Heart left ventricle (tissue), 13 donors: ENCODE measurements around the gene ZBTB18.

Experiments used
- CTCF ChIP-seq, 12 donors: fragments of 200-600 bp; sonication (generic) in 4 of 12; IDR thresholded peaks; one replicate each; pipeline versions ENCODE4 v1.5.0 to v1.8.0; 2018 to 2022; ENCODE audit warnings: antibody characterized with exemption in 12 of 12, mild to moderate bottlenecking in 5 of 12
- POLR2A ChIP-seq, 2 donors: fragments of 450-650 bp; IDR thresholded peaks; one replicate each; pipeline ENCODE4 v1.6.1; 2017; ENCODE audit warnings: antibody characterized with exemption in 2 of 2, mild to moderate bottlenecking in 2 of 2, moderate library complexity in 2 of 2
- donor health status: ischemic (EF 13 %, LVEDD 7.1; RV severe dilation, severe dysfunction).
- donor health status: DM: no; HTN: yes; CAD: no.
- donor health status: DM: no; HTN: no; CAD: no.
- donor health status: ischemic (EF 25% LVEDD 6.9; RV normal size, moderate dysfunction).
- donor health status: ischemic (EF 25% LVEDD 5.7; RV mildly dilated, moderate dysfunction).
- donor health status: ischemic (EF 35%, LVEDD 5.7; RV mildly dilated, moderate dysfunction).
- donor health status: nonischemic (EF 11% LVEDD 7.7; RV severe dilation, severe dysfunction).
- donor health status: DM: yes; HTN: yes; CAD: no.
- donor health status: PGD.
- donor health status: ischemic (EF 29% LVEDD 5.4; RV normal size, mild dysfunction).
- donor health status: nonischemic (EF 23%, LVEDD 6.1; RV moderate dilation, normal function).

- TF ChIP-seq CTCF (IDR thresholded peaks at IDR 0.05) (no peak), POLR2A (IDR thresholded peaks at IDR 0.05) (no peak)
Measured at GRCh38 chr1:244042293-244042692, 8.8 kb upstream of the ZBTB18 start.
